ENCODE measurements around the gene KRTAP5-7.

GRCh38 chr11:71485466-71485865, 41.6 kb upstream of the KRTAP5-7 start:
- TF ChIP-seq POLR2AphosphoS5 (IDR thresholded peaks at IDR 0.05; ENCODE audit: low read depth, low read length) (no peak), CTCF (IDR thresholded peaks at IDR 0.05 in 2 of 3, conservative IDR thresholded peaks at IDR 0.05 in 1 of 3; ENCODE audit: borderline replicate concordance in 1 of 3, insufficient read depth in 1 of 3, low read depth in 2 of 3, low read length in 2 of 3) (no peak), POLR2A (IDR thresholded peaks at IDR 0.05; ENCODE audit: borderline replicate concordance, extremely low read depth, insufficient read depth, insufficient read length) (no peak), RAD21 (IDR thresholded peaks at IDR 0.05; ENCODE audit: low read depth) (no peak), EZH2 (IDR thresholded peaks at IDR 0.05) (no peak), ZBTB33 (IDR thresholded peaks at IDR 0.05; ENCODE audit: extremely low read depth, insufficient replicate concordance, low read length) (no peak), EZH2phosphoT487 (IDR thresholded peaks at IDR 0.05; ENCODE audit: borderline replicate concordance) (no peak), SRF (IDR thresholded peaks at IDR 0.05; ENCODE audit: low read depth) (no peak), REST (IDR thresholded peaks at IDR 0.05; ENCODE audit: low read depth) (no peak), MAX (IDR thresholded peaks at IDR 0.05) (no peak), YY1 (IDR thresholded peaks at IDR 0.05; ENCODE audit: extremely low read depth, insufficient replicate concordance, low read depth, low read length) (no peak), JUND (IDR thresholded peaks at IDR 0.05) (no peak), ZNF274 (IDR thresholded peaks at IDR 0.05; ENCODE audit: low read depth, low read length) (no peak), ELF1 (IDR thresholded peaks at IDR 0.05; ENCODE audit: borderline replicate concordance, low read depth) (no peak)
